ENCODE measurements around the gene GAS1.

DNA sequence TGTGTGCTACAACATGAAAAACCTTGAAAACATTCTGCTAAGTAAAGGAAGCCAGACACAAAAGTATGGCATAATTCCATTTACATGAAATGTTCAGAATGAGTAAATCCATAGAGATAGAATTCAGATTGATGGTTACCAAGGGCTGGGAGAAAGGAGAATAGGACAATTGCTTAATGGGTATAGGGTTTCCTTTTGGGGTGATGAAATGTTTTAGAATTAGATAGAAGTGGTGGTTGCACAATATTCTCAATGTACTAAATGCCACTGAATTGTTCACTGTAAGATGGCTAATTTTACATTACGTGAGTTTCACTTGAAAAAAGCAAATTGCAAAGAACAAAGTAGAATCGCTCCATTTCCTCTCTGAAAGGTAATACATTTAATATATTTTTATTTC is 43.0 kb upstream of the GAS1 start:
- no peak for TF ChIP-seq POLR2A (IDR thresholded peaks at IDR 0.05)
- TF ChIP-seq, protein P1, sequence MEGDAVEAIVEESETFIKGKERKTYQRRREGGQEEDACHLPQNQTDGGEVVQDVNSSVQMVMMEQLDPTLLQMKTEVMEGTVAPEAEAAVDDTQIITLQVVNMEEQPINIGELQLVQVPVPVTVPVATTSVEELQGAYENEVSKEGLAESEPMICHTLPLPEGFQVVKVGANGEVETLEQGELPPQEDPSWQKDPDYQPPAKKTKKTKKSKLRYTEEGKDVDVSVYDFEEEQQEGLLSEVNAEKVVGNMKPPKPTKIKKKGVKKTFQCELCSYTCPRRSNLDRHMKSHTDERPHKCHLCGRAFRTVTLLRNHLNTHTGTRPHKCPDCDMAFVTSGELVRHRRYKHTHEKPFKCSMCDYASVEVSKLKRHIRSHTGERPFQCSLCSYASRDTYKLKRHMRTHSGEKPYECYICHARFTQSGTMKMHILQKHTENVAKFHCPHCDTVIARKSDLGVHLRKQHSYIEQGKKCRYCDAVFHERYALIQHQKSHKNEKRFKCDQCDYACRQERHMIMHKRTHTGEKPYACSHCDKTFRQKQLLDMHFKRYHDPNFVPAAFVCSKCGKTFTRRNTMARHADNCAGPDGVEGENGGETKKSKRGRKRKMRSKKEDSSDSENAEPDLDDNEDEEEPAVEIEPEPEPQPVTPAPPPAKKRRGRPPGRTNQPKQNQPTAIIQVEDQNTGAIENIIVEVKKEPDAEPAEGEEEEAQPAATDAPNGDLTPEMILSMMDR (IDR thresholded peaks at IDR 0.05 in 4 of 5, conservative IDR thresholded peaks at IDR 0.05 in 1 of 5) = no peak

Measured in gastrocnemius medialis (tissue), 4 donors.